ENCODE results near the gene RASA2.

RASA2 gene

DNA sequence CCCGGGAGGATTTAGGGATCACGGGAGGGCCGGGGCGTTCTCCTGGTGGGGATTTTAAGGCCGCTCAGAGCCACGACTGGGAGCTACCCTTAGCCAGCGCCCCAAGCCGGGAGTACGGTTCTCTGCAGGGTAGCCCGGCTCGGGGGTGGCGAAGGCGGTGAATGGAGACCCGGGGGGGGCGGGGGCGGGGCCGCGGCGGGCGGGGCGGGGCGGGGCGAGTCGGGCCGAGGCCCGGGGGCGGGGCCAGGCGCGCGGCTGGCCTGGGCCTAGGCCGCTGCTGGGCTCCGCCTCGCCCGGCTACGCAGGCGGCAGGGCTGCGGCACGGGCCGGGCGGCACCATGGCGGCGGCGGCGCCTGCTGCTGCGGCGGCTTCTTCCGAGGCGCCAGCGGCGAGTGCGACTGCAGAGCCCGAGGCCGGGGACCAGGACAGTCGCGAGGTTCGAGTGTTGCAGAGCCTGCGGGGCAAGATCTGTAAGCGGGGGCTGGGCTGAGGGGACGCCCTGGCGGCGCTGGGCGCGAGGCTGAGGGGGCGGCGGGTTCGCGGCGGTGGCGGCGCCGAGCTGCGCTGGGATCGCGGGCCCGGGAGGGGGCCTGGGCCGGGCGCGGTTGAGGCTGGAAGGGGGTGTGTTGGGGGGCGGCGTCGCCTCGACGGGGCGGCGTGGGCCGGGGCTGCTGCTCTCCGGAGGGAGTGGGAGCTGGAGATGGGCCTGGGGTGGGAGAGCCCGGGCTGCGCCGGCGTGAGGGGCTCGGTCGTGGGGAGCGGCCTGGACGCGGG, at the start of gene RASA2:
Gene RASA2 (plus strand): TSS at position 282 of the 775 bp plus-strand sequence. CDS start 57 bp downstream, at position 339.
- Histone ChIP-seq H3K27me3 (ENCODE audit: control insufficient read depth in 5 of 5, insufficient read depth in 4 of 5, low read length in 5 of 5) (no peaks in the 10 kb centered on the region), H3K27ac (ENCODE audit: low read depth, low read length) (peak within 1 kb of the TSS; percentile 78), H3K9ac (ENCODE audit: low read length in 5 of 5) (peak within 1 kb of the TSS; percentile 73 to 87 (median 80)), H3K9me3 (ENCODE audit: control insufficient read depth in 5 of 5, low read length in 5 of 5) (no peaks in the 10 kb centered on the region), H3K4me3 (ENCODE audit: low read depth in 1 of 5, low read length in 5 of 5) (peak within 1 kb of the TSS; percentile 78 to 84 (median 80)), H3K4me1 (ENCODE audit: control insufficient read depth in 5 of 5, insufficient read depth in 5 of 5, low read length in 5 of 5) (peaks cover 0 to 30% (median 18%) of the 10 kb centered on the region in 5 donors), H3K36me3 (ENCODE audit: control insufficient read depth in 5 of 5, insufficient read depth in 5 of 5, low read length in 5 of 5) (no peaks in the 10 kb centered on the region)

- no peaks in the 10 kb centered on the region for H3K27me3 ChIP-seq (ENCODE audit: control insufficient read depth in 5 of 5, insufficient read depth in 4 of 5, low read length in 5 of 5)
- no peaks in the 10 kb centered on the region for H3K9me3 ChIP-seq (ENCODE audit: control insufficient read depth in 5 of 5, low read length in 5 of 5)
- H3K27ac ChIP-seq (ENCODE audit: low read depth, low read length), result no peak overlapping the region
- peak overlapping the region in 1 of 5 donors; percentile 27 for H3K9ac ChIP-seq (ENCODE audit: low read length in 5 of 5)
- peaks cover 15 to 34% (median 29%) of the 10 kb centered on the region in 5 donors for H3K36me3 ChIP-seq (ENCODE audit: control insufficient read depth in 5 of 5, insufficient read depth in 5 of 5, low read length in 5 of 5)
- H3K4me3 ChIP-seq (ENCODE audit: low read depth in 1 of 5, low read length in 5 of 5), result no peak overlapping the region
- H3K4me1 ChIP-seq (ENCODE audit: control insufficient read depth in 5 of 5, insufficient read depth in 5 of 5, low read length in 5 of 5), result peaks cover 0 to 17% (median 3%) of the 10 kb centered on the region in 5 donors
These were observed 47.2 kb upstream of the RASA2 start for GRCh38 chr3:141439589-141439988.

- Histone ChIP-seq H3K36me3 (ENCODE audit: control insufficient read depth in 5 of 5, insufficient read depth in 5 of 5, low read length in 5 of 5) (peaks cover 15 to 45% (median 41%) of the 10 kb centered on the region in 5 donors), H3K4me3 (ENCODE audit: low read depth in 1 of 5, low read length in 5 of 5) (no peak overlapping the region), H3K9ac (ENCODE audit: low read length in 5 of 5) (no peak overlapping the region), H3K27me3 (ENCODE audit: control insufficient read depth in 5 of 5, insufficient read depth in 4 of 5, low read length in 5 of 5) (no peaks in the 10 kb centered on the region), H3K9me3 (ENCODE audit: control insufficient read depth in 5 of 5, low read length in 5 of 5) (no peaks in the 10 kb centered on the region), H3K27ac (ENCODE audit: low read depth, low read length) (no peak overlapping the region), H3K4me1 (ENCODE audit: control insufficient read depth in 5 of 5, insufficient read depth in 5 of 5, low read length in 5 of 5) (peaks cover 0 to 17% (median 6%) of the 10 kb centered on the region in 5 donors)
These were observed 45.9 kb upstream of the RASA2 start for GRCh38 chr3:141440942-141441341.

- Histone ChIP-seq H3K4me3 (ENCODE audit: low read depth in 1 of 5, low read length in 5 of 5) (no peak overlapping the region), H3K4me1 (ENCODE audit: control insufficient read depth in 5 of 5, insufficient read depth in 5 of 5, low read length in 5 of 5) (peaks cover 0 to 17% (median 6%) of the 10 kb centered on the region in 5 donors), H3K36me3 (ENCODE audit: control insufficient read depth in 5 of 5, insufficient read depth in 5 of 5, low read length in 5 of 5) (peaks cover 15 to 51% (median 42%) of the 10 kb centered on the region in 5 donors), H3K27ac (ENCODE audit: low read depth, low read length) (no peak overlapping the region), H3K9ac (ENCODE audit: low read length in 5 of 5) (no peak overlapping the region), H3K27me3 (ENCODE audit: control insufficient read depth in 5 of 5, insufficient read depth in 4 of 5, low read length in 5 of 5) (no peaks in the 10 kb centered on the region), H3K9me3 (ENCODE audit: control insufficient read depth in 5 of 5, low read length in 5 of 5) (no peaks in the 10 kb centered on the region)
These were observed 45.2 kb upstream of the RASA2 start for GRCh38 chr3:141441381-141442364.

DNA sequence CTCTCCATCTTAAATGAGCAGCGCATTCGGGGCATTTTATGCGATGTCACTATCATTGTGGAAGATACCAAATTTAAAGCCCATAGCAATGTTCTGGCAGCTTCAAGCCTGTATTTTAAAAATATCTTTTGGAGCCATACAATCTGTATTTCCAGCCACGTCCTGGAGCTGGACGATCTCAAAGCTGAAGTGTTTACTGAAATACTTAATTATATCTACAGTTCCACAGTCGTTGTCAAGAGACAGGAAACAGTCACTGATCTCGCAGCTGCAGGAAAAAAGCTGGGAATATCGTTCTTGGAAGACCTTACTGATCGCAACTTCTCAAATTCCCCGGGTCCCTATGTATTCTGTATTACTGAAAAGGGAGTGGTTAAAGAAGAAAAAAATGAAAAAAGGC, 44.4 kb upstream of the RASA2 start:
- Histone ChIP-seq H3K27ac (ENCODE audit: low read depth, low read length) (no peak overlapping the region), H3K4me3 (ENCODE audit: low read depth in 1 of 5, low read length in 5 of 5) (no peak overlapping the region), H3K9ac (ENCODE audit: low read length in 5 of 5) (no peak overlapping the region), H3K36me3 (ENCODE audit: control insufficient read depth in 5 of 5, insufficient read depth in 5 of 5, low read length in 5 of 5) (peaks cover 18 to 59% (median 48%) of the 10 kb centered on the region in 5 donors), H3K9me3 (ENCODE audit: control insufficient read depth in 5 of 5, low read length in 5 of 5) (no peaks in the 10 kb centered on the region), H3K27me3 (ENCODE audit: control insufficient read depth in 5 of 5, insufficient read depth in 4 of 5, low read length in 5 of 5) (no peaks in the 10 kb centered on the region), H3K4me1 (ENCODE audit: control insufficient read depth in 5 of 5, insufficient read depth in 5 of 5, low read length in 5 of 5) (peaks cover 0 to 17% (median 6%) of the 10 kb centered on the region in 5 donors)

DNA sequence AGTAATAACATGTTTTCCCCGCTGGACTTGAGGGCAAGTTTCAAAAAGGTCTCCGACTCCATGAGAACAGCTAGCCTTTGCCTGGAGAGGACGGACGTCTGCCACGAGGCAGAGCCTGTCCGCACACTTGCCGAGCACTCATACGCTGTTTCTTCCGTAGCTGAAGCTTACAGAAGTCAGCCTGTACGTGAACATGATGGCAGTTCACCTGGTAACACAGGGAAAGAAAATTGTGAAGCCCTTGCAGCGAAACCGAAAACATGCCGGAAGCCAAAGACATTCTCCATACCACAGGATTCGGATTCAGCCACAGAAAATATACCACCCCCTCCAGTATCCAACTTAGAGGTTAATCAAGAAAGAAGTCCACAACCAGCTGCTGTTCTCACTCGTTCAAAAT, 43.9 kb upstream of the RASA2 start:
- Histone ChIP-seq H3K4me1 (ENCODE audit: control insufficient read depth in 5 of 5, insufficient read depth in 5 of 5, low read length in 5 of 5) (peaks cover 0 to 17% (median 6%) of the 10 kb centered on the region in 5 donors), H3K36me3 (ENCODE audit: control insufficient read depth in 5 of 5, insufficient read depth in 5 of 5, low read length in 5 of 5) (peaks cover 23 to 60% (median 50%) of the 10 kb centered on the region in 5 donors), H3K27ac (ENCODE audit: low read depth, low read length) (no peak overlapping the region), H3K4me3 (ENCODE audit: low read depth in 1 of 5, low read length in 5 of 5) (no peak overlapping the region), H3K27me3 (ENCODE audit: control insufficient read depth in 5 of 5, insufficient read depth in 4 of 5, low read length in 5 of 5) (no peaks in the 10 kb centered on the region), H3K9ac (ENCODE audit: low read length in 5 of 5) (no peak overlapping the region), H3K9me3 (ENCODE audit: control insufficient read depth in 5 of 5, low read length in 5 of 5) (no peaks in the 10 kb centered on the region)

DNA sequence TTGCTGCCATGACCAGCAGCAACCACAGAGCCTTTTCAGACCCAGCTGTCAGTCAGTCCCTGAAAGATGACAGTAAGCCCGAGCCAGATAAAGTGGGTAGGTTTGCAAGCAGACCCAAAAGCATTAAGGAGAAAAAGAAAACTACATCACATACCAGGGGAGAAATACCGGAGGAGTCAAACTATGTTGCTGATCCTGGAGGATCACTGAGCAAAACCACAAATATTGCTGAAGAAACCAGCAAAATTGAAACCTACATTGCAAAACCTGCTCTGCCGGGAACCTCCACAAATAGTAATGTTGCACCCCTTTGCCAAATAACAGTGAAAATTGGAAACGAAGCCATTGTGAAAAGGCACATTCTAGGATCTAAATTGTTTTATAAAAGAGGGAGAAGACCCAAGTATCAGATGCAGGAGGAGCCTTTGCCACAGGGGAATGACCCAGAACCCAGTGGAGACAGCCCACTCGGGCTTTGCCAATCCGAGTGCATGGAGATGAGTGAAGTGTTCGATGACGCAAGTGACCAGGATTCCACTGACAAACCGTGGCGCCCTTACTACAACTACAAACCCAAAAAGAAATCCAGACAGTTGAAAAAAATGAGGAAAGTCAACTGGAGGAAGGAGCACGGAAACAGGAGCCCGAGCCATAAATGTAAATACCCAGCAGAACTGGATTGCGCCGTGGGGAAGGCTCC, 42.1 kb upstream of the RASA2 start:
- peaks cover 0 to 14% (median 6%) of the 10 kb centered on the region in 5 donors for H3K4me1 ChIP-seq (ENCODE audit: control insufficient read depth in 5 of 5, insufficient read depth in 5 of 5, low read length in 5 of 5)
- H3K36me3 ChIP-seq (ENCODE audit: control insufficient read depth in 5 of 5, insufficient read depth in 5 of 5, low read length in 5 of 5), result peaks cover 25 to 53% (median 45%) of the 10 kb centered on the region in 5 donors
- H3K9ac ChIP-seq (ENCODE audit: low read length in 5 of 5), result no peak overlapping the region
- no peaks in the 10 kb centered on the region for H3K9me3 ChIP-seq (ENCODE audit: control insufficient read depth in 5 of 5, low read length in 5 of 5)
- no peaks in the 10 kb centered on the region for H3K27me3 ChIP-seq (ENCODE audit: control insufficient read depth in 5 of 5, insufficient read depth in 4 of 5, low read length in 5 of 5)
- H3K4me3 ChIP-seq (ENCODE audit: low read depth in 1 of 5, low read length in 5 of 5), result no peak overlapping the region
- H3K27ac ChIP-seq (ENCODE audit: low read depth, low read length), result no peak overlapping the region

DNA sequence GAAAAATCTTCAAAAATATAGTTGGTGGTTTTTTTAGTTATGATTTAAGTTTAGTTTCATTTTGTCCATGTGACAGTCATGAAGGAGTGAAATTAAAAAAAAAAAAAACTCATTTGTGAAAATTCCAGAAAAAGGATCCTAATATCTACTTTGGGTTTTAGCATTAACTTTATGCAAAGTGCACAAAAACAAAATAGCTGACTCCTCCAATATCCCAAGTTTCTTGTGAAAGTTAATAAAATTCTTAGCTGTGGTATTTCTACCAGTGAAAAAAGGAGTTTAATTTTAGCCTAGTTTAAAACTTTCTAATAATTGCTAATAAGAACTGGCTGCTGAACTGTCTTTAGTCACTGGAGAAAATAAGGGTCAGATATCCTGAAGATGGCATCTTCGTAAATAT, 40.8 kb upstream of the RASA2 start:
- H3K4me3 ChIP-seq (ENCODE audit: low read depth in 1 of 5, low read length in 5 of 5), result no peak overlapping the region
- no peaks in the 10 kb centered on the region for H3K27me3 ChIP-seq (ENCODE audit: control insufficient read depth in 5 of 5, insufficient read depth in 4 of 5, low read length in 5 of 5)
- H3K9me3 ChIP-seq (ENCODE audit: control insufficient read depth in 5 of 5, low read length in 5 of 5), result no peaks in the 10 kb centered on the region
- no peak overlapping the region for H3K9ac ChIP-seq (ENCODE audit: low read length in 5 of 5)
- peaks cover 25 to 53% (median 45%) of the 10 kb centered on the region in 5 donors for H3K36me3 ChIP-seq (ENCODE audit: control insufficient read depth in 5 of 5, insufficient read depth in 5 of 5, low read length in 5 of 5)
- no peak overlapping the region for H3K27ac ChIP-seq (ENCODE audit: low read depth, low read length)
- H3K4me1 ChIP-seq (ENCODE audit: control insufficient read depth in 5 of 5, insufficient read depth in 5 of 5, low read length in 5 of 5), result peaks cover 0 to 9% (median 6%) of the 10 kb centered on the region in 5 donors

- H3K36me3 ChIP-seq (ENCODE audit: control insufficient read depth in 5 of 5, insufficient read depth in 5 of 5, low read length in 5 of 5), result peaks cover 25 to 53% (median 45%) of the 10 kb centered on the region in 5 donors
- H3K9me3 ChIP-seq (ENCODE audit: control insufficient read depth in 5 of 5, low read length in 5 of 5), result no peaks in the 10 kb centered on the region
- H3K27me3 ChIP-seq (ENCODE audit: control insufficient read depth in 5 of 5, insufficient read depth in 4 of 5, low read length in 5 of 5), result no peaks in the 10 kb centered on the region
- H3K27ac ChIP-seq (ENCODE audit: low read depth, low read length), result no peak overlapping the region
- no peak overlapping the region for H3K4me3 ChIP-seq (ENCODE audit: low read depth in 1 of 5, low read length in 5 of 5)
- no peak overlapping the region for H3K9ac ChIP-seq (ENCODE audit: low read length in 5 of 5)
- peaks cover 0 to 6% (median 2%) of the 10 kb centered on the region in 5 donors for H3K4me1 ChIP-seq (ENCODE audit: control insufficient read depth in 5 of 5, insufficient read depth in 5 of 5, low read length in 5 of 5)
These were observed 40.1 kb upstream of the RASA2 start for GRCh38 chr3:141446737-141447136.
